Large intestine (tissue), 3 donors: Measurements from ENCODE around the gene PRKAG1. TPM values are rescaled to one million over a fixed set of nuclear protein-coding genes. Genes with fewer than 3 reads are reported as not detected.

Experiments
- DNase-seq, 2 donors: peaks; one replicate each; pipeline versions ENCODE4 v3.0.0 to v3.0.0-alpha.2; 2013
- H3K27ac ChIP-seq: one replicate; pipeline ENCODE4 v1.5.1; 2013; ENCODE audit warnings: low read length
- H3K27me3 ChIP-seq: 2 replicates; pipeline ENCODE4 v1.6.1; 2013; ENCODE audit warnings: low read length; ENCODE audit not compliant: control insufficient read depth, insufficient read depth
- H3K36me3 ChIP-seq: 2 replicates; pipeline ENCODE4 v1.6.1; 2013; ENCODE audit warnings: low read length; ENCODE audit not compliant: control insufficient read depth, insufficient read depth
- H3K4me1 ChIP-seq: one replicate; pipeline ENCODE4 v1.6.1; 2013; ENCODE audit warnings: low read length; ENCODE audit not compliant: control insufficient read depth, insufficient read depth
- H3K4me3 ChIP-seq: one replicate; pipeline ENCODE4 v1.5.1; 2013; ENCODE audit warnings: low read length
- H3K9me3 ChIP-seq: one replicate; pipeline ENCODE4 v1.6.1; 2013; ENCODE audit warnings: mild to moderate bottlenecking, low read depth, low read length, moderate library complexity; ENCODE audit not compliant: control insufficient read depth
- WGBS: methylation state at CpG from one replicate; pipeline ENCODE4 v1.1.5; 2013; ENCODE audit warnings: low lambda C conversion rate; ENCODE audit not compliant: insufficient coverage; 5-methylcytosine and 5-hydroxymethylcytosine counted together
- polyA plus RNA-seq: library from polyadenylated mRNA; unstranded; fragments of 120-200 nt; gene quantifications from one replicate; pipeline ENCODE4 v1.2.1, GENCODE V29; 2013

Gene PRKAG1
- polyA plus RNA-seq, 1 donor, result 66.8 TPM

GRCh38 chr12:49050507-49051372 lies 32.2 kb upstream of the PRKAG1 start:
- Histone ChIP-seq H3K9me3 (no peaks in the 10 kb centered on the region), H3K36me3 (peaks cover 95% of the 10 kb centered on the region), H3K27me3 (no peaks in the 10 kb centered on the region), H3K27ac (no peak overlapping the region), H3K4me3 (no peak overlapping the region), H3K4me1 (peaks cover 3% of the 10 kb centered on the region)
- 100% methylated on average over 1 of the region's 13 CpGs for WGBS
- no peak for DNase-seq

- no peaks in the 10 kb centered on the region for H3K27me3 ChIP-seq
- no peak overlapping the region for H3K4me3 ChIP-seq
- H3K9me3 ChIP-seq, result no peaks in the 10 kb centered on the region
- no peak overlapping the region for H3K27ac ChIP-seq
- H3K4me1 ChIP-seq, result no peaks in the 10 kb centered on the region
- peaks cover 97% of the 10 kb centered on the region for H3K36me3 ChIP-seq
- no peak for DNase-seq
- WGBS, result no CpG with 5 or more reads among the region's 20 CpGs
These were observed 31.1 kb upstream of the PRKAG1 start for GRCh38 chr12:49049566-49050224.

DNA sequence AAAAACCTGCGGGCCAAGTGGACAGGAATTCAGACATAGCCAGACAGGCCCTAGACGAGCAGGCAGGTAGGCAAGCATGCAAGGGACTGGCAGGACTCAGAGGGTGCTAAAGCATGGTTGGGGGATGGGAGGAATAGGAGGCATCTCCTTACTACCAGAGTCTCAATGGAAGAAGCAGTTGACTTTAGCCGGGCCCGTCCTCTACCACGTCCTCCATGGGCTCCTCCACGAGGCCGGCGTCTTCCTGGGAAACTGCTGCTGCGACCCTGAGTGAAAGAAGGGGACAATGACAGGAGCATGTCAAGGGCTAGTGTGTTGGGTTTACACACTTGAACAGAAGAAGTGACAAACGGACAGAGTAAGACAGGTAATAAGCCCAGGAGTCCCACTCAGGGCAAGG lies 30.4 kb upstream of the PRKAG1 start:
- Histone ChIP-seq H3K27ac (no peak overlapping the region), H3K36me3 (peaks cover 97% of the 10 kb centered on the region), H3K4me1 (no peaks in the 10 kb centered on the region), H3K9me3 (no peaks in the 10 kb centered on the region), H3K4me3 (no peak overlapping the region), H3K27me3 (no peaks in the 10 kb centered on the region)
- no CpG with 5 or more reads among the region's 10 CpGs for WGBS
- no peak for DNase-seq

- Histone ChIP-seq H3K27me3 (no peaks in the 10 kb centered on the region), H3K36me3 (peaks cover 97% of the 10 kb centered on the region), H3K27ac (no peak overlapping the region), H3K4me3 (no peak overlapping the region), H3K9me3 (no peaks in the 10 kb centered on the region), H3K4me1 (no peaks in the 10 kb centered on the region)
- no peak for DNase-seq
- no CpG with 5 or more reads among the region's 12 CpGs for WGBS
These were observed 27.7 kb upstream of the PRKAG1 start for GRCh38 chr12:49046129-49046895.

DNA sequence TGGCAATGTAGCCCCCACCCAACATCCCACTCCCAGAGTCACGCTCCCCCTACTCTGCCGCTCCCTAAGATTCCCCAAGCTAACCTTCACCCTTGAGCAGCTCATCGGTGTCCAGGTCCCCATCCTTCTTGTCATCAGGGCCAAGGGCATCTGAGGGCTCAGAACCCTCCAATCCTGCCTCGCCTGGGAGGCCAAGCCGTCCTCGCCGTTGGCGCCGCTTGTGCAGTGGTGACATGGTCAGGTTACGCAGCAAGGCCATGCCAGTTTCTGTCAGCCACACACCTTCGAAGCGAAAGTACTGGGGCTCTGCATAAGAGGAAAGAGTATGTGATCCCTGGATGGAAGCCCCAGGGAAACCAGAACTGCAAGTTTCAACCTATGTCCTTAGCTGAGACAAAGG lies 26.1 kb upstream of the PRKAG1 start:
- peaks cover 97% of the 10 kb centered on the region for H3K36me3 ChIP-seq
- no peak for DNase-seq
- no peaks in the 10 kb centered on the region for H3K27me3 ChIP-seq
- H3K4me1 ChIP-seq, result no peaks in the 10 kb centered on the region
- no peaks in the 10 kb centered on the region for H3K9me3 ChIP-seq
- WGBS, result no CpG with 5 or more reads among the region's 12 CpGs
- H3K4me3 ChIP-seq, result no peak overlapping the region
- no peak overlapping the region for H3K27ac ChIP-seq

- DNase-seq, result peak in 1 of 2 donors; percentile 38
- H3K27me3 ChIP-seq, result no peaks in the 10 kb centered on the region
- H3K4me3 ChIP-seq, result no peak overlapping the region
- H3K27ac ChIP-seq, result no peak overlapping the region
- H3K36me3 ChIP-seq, result peaks cover 97% of the 10 kb centered on the region
- H3K9me3 ChIP-seq, result no peaks in the 10 kb centered on the region
- no CpG with 5 or more reads among the region's 11 CpGs for WGBS
- H3K4me1 ChIP-seq, result no peaks in the 10 kb centered on the region
These were observed 25.3 kb upstream of the PRKAG1 start for GRCh38 chr12:49043856-49044258.

DNA sequence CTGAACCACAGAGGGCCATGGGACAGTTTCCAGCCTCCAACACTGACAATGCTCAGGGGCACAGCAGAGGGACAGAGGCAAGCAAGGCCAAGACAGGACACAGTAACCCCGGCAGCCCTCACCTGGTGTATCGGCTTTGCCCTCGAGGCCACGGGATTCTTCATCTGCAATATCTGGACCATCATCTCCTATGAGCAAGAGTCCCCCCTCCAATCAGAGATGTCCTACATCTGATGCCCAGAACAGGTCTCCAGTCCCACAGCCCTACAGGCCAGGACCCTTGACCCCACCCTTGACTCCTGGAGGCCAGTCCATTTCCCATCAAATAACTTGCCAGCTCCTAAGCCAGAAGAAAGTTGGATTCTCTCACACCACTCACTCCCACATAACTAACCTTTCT lies 24.7 kb upstream of the PRKAG1 start:
- Histone ChIP-seq H3K4me1 (no peaks in the 10 kb centered on the region), H3K27ac (no peak overlapping the region), H3K36me3 (peaks cover 97% of the 10 kb centered on the region), H3K9me3 (no peaks in the 10 kb centered on the region), H3K27me3 (no peaks in the 10 kb centered on the region), H3K4me3 (no peak overlapping the region)
- no CpG with 5 or more reads among the region's 4 CpGs for WGBS
- DNase-seq, result no peak

- no peak for DNase-seq
- Histone ChIP-seq H3K9me3 (no peaks in the 10 kb centered on the region), H3K4me1 (no peaks in the 10 kb centered on the region), H3K4me3 (no peak overlapping the region), H3K27me3 (no peaks in the 10 kb centered on the region), H3K36me3 (peaks cover 99% of the 10 kb centered on the region), H3K27ac (no peak overlapping the region)
- no CpG with 5 or more reads among the region's 18 CpGs for WGBS
These were observed 23.4 kb upstream of the PRKAG1 start for GRCh38 chr12:49041881-49042484.

DNA sequence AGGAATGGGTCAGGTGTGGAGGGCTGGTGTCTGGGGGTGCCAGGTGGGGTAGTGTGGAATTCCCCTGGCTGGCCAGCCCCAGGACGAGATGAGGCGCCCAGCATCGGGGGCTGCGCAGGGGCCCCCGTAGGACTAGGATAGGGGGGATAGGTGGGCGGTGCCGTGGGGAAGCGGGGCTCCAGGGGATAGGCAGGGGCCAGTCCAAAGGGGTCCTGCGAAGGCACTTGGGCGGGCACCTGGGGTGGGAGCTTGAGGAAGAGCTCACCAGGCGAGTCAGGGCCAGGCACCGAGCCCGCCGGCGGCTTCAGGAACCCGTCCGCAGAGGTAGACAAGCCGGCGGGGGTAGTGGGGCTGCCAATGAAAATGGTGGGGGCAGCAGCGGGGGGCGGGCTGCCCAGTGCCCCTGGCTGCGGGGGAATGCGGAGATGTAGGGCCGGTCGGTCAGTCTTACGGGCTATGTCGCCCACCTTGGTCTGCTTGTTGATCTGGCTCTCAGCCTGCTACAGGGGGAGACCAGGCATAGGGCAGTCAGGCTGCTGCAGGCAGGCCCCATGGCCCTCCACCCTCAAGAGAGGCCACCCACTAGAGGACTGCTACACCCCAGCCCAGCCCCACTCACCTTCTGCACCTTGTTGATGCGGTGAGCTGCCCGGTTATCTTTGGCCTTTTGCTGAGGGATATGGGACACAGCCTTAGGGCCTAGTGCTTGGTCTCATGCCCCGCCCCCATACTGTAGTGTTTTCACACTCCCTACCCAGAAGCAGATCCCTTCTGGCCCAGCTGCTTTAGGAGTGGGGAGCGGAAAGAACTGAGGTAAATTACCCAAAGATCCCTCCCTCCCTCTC lies 22.7 kb upstream of the PRKAG1 start:
- H3K9me3 ChIP-seq, result no peaks in the 10 kb centered on the region
- DNase-seq, result no peak
- no peaks in the 10 kb centered on the region for H3K4me1 ChIP-seq
- H3K27me3 ChIP-seq, result no peaks in the 10 kb centered on the region
- H3K4me3 ChIP-seq, result no peak overlapping the region
- H3K36me3 ChIP-seq, result peaks cover 95% of the 10 kb centered on the region
- no peak overlapping the region for H3K27ac ChIP-seq
- WGBS, result no CpG with 5 or more reads among the region's 31 CpGs
